CD4-positive, alpha-beta memory T cell (primary cell): ENCODE measurements around the gene GFI1. TPM values are rescaled to one million over a fixed set of nuclear protein-coding genes. Genes with fewer than 3 reads are reported as not detected.
A peak's percentile ranks its signal among the peaks of the same experiment; 100 is the strongest.

Experiments
- CTCF ChIA-PET: fragments of 350-600 bp; sonication (Branson Sonifier 250); formaldehyde crosslinking; loops from one replicate; lab custom pipeline; 2021; ENCODE audit warnings: inconsistent platforms; ENCODE audit not compliant: partially characterized antibody; lab: Charles Lee
- POLR2A ChIA-PET: fragments of 350-600 bp; sonication (Branson Sonifier 250); formaldehyde crosslinking; loops from one replicate; lab custom pipeline; 2021; ENCODE audit not compliant: partially characterized antibody; lab: Charles Lee
- DNase-seq, 5 donors: peaks; one replicate each; pipeline versions ENCODE4 v3.0.0 to v3.0.0-alpha.2; 2020 to 2022; ENCODE audit warnings: mixed read lengths in 1 of 5
- H3K27ac ChIP-seq: one replicate; pipeline ENCODE4 v1.7.0; 2013; ENCODE audit warnings: low read depth, low read length
- H3K27me3 ChIP-seq: 2 replicates; pipeline ENCODE4 v1.7.0; 2013; ENCODE audit warnings: mild to moderate bottlenecking, low read length, moderate library complexity; ENCODE audit not compliant: insufficient read depth
- H3K36me3 ChIP-seq: 2 replicates; pipeline ENCODE4 v1.7.0; 2013; ENCODE audit warnings: mild to moderate bottlenecking, low read length, moderate library complexity; ENCODE audit not compliant: insufficient read depth
- H3K4me1 ChIP-seq: 2 replicates; pipeline ENCODE4 v1.7.0; 2013; ENCODE audit warnings: mild to moderate bottlenecking, low read length, moderate library complexity; ENCODE audit not compliant: insufficient read depth
- H3K4me3 ChIP-seq, 2 donors: one replicate each; pipeline ENCODE4 v1.7.0; 2013; ENCODE audit warnings: low read length in 2 of 2, mild to moderate bottlenecking in 1 of 2
- H3K9me3 ChIP-seq, 2 donors: one replicate each; pipeline ENCODE4 v1.7.0; 2013; ENCODE audit warnings: low read length in 2 of 2, control low read depth in 1 of 2; ENCODE audit not compliant: control insufficient read depth in 1 of 2
- H3K27ac Mint-ChIP-seq, 7 donors: one replicate each; pipeline ENCODE4 v1.8.0; 2020 to 2021; ENCODE audit warnings: mixed read lengths in 7 of 7, mild to moderate bottlenecking in 6 of 7, inconsistent platforms in 3 of 7, moderate library complexity in 3 of 7
- H3K27me3 Mint-ChIP-seq, 2 donors: one replicate each; pipeline ENCODE4 v1.8.0; 2020 to 2021; ENCODE audit warnings: mixed read lengths in 2 of 2
- H3K36me3 Mint-ChIP-seq, 2 donors: one replicate each; pipeline ENCODE4 v1.8.0; 2020 to 2021; ENCODE audit warnings: mixed read lengths in 2 of 2, inconsistent platforms in 1 of 2, mild to moderate bottlenecking in 1 of 2
- H3K4me1 Mint-ChIP-seq, 4 donors: one replicate each; pipeline ENCODE4 v1.8.0; 2020 to 2021; ENCODE audit warnings: mixed read lengths in 4 of 4, mild to moderate bottlenecking in 1 of 4
- H3K4me3 Mint-ChIP-seq, 8 donors: one replicate each; pipeline ENCODE4 v1.8.0; 2020 to 2021; ENCODE audit warnings: mixed read lengths in 8 of 8, mild to moderate bottlenecking in 7 of 8, moderate library complexity in 6 of 8, inconsistent platforms in 3 of 8
- H3K9me3 Mint-ChIP-seq, 8 donors: one replicate each; pipeline ENCODE4 v1.8.0; 2020 to 2021; ENCODE audit warnings: mixed read lengths in 8 of 8, mild to moderate bottlenecking in 5 of 8, inconsistent platforms in 3 of 8, moderate library complexity in 1 of 8
- intact Hi-C: fragments of 100-400 bp; cut with micrococcal nuclease; formaldehyde crosslinking; loops from one replicate; pipeline ENCODE4 v1.15.1; 2023
- polyA plus RNA-seq, 2 donors: library from polyadenylated mRNA; unstranded; fragments of 300-500 nt; fragmentation: Illumina TruSeq; gene quantifications; one replicate each; pipeline ENCODE4 v1.2.3, GENCODE V29; 2021
- total RNA-seq, 2 experiments: library from RNA; stranded (reverse); gene quantifications; one replicate each; pipeline ENCODE4 v1.2.3, GENCODE V29; 2021

The GFI1 gene
- total and polyA plus RNA-seq, 4 experiments from 2014 or later = 7.8 to 33.2 (median 21.4) TPM

DNA sequence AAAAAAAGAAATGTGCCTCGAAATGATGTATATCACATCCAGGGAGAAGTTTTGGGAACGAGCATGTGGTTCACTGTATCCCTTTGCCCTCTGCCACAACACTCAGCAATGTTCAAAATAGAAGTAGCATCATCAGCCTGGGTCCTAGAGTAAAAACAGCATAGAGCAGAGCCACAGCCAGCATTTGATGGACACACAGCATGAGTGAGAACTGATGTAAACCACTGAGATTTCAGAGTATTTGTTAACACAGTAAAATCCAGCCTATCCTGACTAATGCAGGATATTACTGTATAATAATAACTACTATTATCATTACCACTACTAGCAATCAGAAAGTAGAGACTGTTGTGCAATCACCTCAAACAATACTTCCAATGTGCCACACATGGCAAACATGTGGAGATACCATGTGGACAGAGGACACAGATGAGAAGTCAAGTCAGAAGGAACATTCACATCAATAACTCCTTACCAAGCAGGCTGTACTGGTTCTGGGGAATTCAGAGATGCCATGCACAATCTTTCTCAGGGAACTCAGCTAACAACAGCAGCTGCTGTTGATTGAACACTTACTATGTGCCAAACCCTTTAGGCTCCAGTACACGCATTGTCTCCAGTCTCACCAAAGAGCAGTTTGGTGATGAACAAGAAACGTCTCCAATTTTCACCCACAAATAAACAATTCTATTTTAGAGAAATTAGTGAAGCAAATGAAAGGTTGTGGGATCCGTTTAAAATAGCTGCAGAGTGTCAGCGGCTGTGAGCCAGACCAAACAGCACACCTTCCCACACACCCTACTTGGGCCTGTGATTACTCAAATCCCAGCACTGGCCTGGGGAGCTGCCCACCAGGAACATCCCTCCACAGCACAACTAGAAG lies 16.6 kb upstream of the GFI1 start:
- Mint-ChIP-seq H3K27me3 (no peaks in the 10 kb centered on the region), H3K36me3 (no peaks in the 10 kb centered on the region), H3K4me1 (peaks cover 4 to 13% (median 6%) of the 10 kb centered on the region in 4 donors), H3K4me3 (no peak overlapping the region), H3K27ac (peak overlapping the region in 1 of 7 donors; percentile 9), H3K9me3 (no peaks in the 10 kb centered on the region)
- no peak for DNase-seq
- Histone ChIP-seq H3K4me1 (no peaks in the 10 kb centered on the region), H3K27ac (no peak overlapping the region), H3K36me3 (no peaks in the 10 kb centered on the region), H3K27me3 (no peaks in the 10 kb centered on the region), H3K4me3 (no peak overlapping the region), H3K9me3 (no peaks in the 10 kb centered on the region)
- ChIA-PET CTCF (interaction anchor here (0.7 kb wide), 1 partner anchor 34 kb away, joined by 3 read pairs; no protein-coding TSS in a partner anchor), POLR2A (interaction anchor here (1.2 kb wide), 1 partner anchor 18 kb away, joined by 5 read pairs; no protein-coding TSS in a partner anchor)
- intact Hi-C loops = no loop called here

DNA sequence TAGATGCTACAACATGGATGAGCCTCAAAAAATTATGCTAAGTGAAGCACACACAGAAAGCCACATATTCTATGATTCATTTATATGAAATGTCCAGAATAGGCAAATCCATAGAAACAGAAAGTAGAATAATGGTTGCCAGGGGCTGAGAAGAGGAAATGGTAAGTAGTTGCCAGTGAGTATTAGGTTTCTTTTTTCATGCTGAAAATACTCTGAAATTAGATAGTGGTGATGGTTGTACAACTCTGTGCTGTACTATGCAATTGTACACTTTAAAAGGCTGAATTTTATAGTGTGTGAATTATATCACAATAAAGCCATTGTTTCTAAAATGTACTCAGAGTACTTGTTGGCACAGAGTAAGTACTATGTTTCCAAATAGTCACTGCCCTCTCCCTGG lies 15.5 kb upstream of the GFI1 start:
- H3K36me3 ChIP-seq = no peaks in the 10 kb centered on the region
- no peaks in the 10 kb centered on the region for H3K27me3 Mint-ChIP-seq
- DNase-seq = no peak
- ChIA-PET CTCF (interaction anchor here (0.7 kb wide), 1 partner anchor 35 kb away, joined by 3 read pairs; no protein-coding TSS in a partner anchor), POLR2A (no interaction called here)
- peaks cover 5 to 13% (median 7%) of the 10 kb centered on the region in 4 donors for H3K4me1 Mint-ChIP-seq
- H3K9me3 ChIP-seq = no peaks in the 10 kb centered on the region
- no peaks in the 10 kb centered on the region for H3K9me3 Mint-ChIP-seq
- H3K4me1 ChIP-seq = no peaks in the 10 kb centered on the region
- no peaks in the 10 kb centered on the region for H3K36me3 Mint-ChIP-seq
- intact Hi-C loops = no loop called here
- H3K4me3 ChIP-seq = no peak overlapping the region
- H3K27ac ChIP-seq = no peak overlapping the region
- H3K27ac Mint-ChIP-seq = peak overlapping the region in 1 of 7 donors; percentile 60
- H3K4me3 Mint-ChIP-seq = no peak overlapping the region
- no peaks in the 10 kb centered on the region for H3K27me3 ChIP-seq

DNA sequence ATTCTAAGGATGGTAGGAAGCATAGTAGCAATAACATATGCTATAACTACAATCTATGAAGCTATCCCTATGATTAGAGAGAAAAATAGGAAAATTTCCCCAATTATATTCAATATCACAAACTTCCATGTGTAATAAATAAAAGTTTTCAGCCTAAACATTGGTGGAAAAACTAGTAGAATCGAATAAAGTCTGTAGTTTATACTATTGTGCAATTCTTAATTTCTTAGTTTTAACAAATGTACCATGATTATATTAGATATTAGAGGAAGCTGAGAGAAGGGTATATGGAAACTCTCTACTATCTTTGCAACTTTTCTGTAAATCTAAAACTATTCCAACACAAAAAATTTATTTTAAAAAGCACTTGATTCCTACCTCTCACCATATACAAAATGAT lies 13.8 kb upstream of the GFI1 start:
- no peaks in the 10 kb centered on the region for H3K36me3 ChIP-seq
- Mint-ChIP-seq H3K27me3 (no peaks in the 10 kb centered on the region), H3K9me3 (no peaks in the 10 kb centered on the region), H3K27ac (no peak overlapping the region), H3K4me3 (no peak overlapping the region), H3K36me3 (no peaks in the 10 kb centered on the region), H3K4me1 (peaks cover 8 to 16% (median 11%) of the 10 kb centered on the region in 4 donors)
- H3K9me3 ChIP-seq = no peaks in the 10 kb centered on the region
- peaks cover 9% of the 10 kb centered on the region for H3K4me1 ChIP-seq
- H3K27me3 ChIP-seq = no peaks in the 10 kb centered on the region
- ChIA-PET CTCF (interaction anchor here (1.2 kb wide), 1 partner anchor 15 kb away, joined by 5 read pairs; no protein-coding TSS in a partner anchor), POLR2A (no interaction called here)
- DNase-seq = no peak
- intact Hi-C loops = no loop called here
- no peak overlapping the region for H3K4me3 ChIP-seq
- H3K27ac ChIP-seq = no peak overlapping the region

DNA sequence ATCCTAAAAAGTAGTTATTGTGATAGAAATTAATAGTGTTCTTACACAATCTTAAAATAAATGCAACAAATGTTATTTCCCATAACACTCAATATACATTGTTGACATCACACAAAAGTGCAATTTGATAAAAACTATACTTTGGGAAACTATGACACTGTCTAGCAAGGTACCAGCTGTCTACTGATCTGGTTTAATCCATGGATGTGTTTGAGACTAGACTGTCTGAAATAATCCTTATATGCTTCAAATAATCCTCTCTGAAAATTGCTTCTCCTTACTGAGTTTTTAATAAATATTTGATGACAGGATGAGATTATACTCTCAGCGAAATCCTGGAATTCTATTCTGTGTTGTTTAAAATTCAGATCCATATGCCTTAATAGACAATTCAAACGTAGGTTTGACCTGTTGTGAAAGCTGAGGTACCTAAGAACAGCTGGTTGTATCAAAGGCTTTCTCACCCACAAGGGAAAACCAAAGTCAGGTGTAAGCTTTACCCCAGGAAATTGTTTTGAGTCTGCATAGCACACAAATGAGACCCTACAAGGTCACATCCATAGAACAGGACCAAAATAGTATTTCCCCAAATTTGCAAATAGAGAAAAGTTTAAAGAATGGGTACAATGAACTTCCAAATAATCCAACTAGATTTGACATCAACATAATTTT lies 8.8 kb upstream of the GFI1 start:
- peaks cover 12 to 47% (median 19%) of the 10 kb centered on the region in 4 donors for H3K4me1 Mint-ChIP-seq
- DNase-seq = peak in 1 of 5 donors; percentile 30
- H3K27ac Mint-ChIP-seq = peak overlapping the region in 4 of 7 donors; percentile 22 to 68 (median 46)
- no peaks in the 10 kb centered on the region for H3K9me3 Mint-ChIP-seq
- intact Hi-C loops = loop anchor here (1.0 kb wide), 1 partner anchor 9 kb away; the partner anchor contains the start of gene GFI1
- H3K4me3 ChIP-seq = no peak overlapping the region
- H3K27me3 Mint-ChIP-seq = no peaks in the 10 kb centered on the region
- no peaks in the 10 kb centered on the region for H3K9me3 ChIP-seq
- no peaks in the 10 kb centered on the region for H3K36me3 Mint-ChIP-seq
- peaks cover 26% of the 10 kb centered on the region for H3K4me1 ChIP-seq
- ChIA-PET POLR2A (interaction anchor here (1.0 to 1.2 kb wide), 2 partner anchors 9 to 13 kb away, joined by 5 to 18 read pairs; partner anchors contain the start of gene GFI1), CTCF (interaction anchor here (1.1 kb wide), 1 partner anchor 10 kb away, joined by 6 read pairs; no protein-coding TSS in a partner anchor)
- no peaks in the 10 kb centered on the region for H3K27me3 ChIP-seq
- no peak overlapping the region for H3K27ac ChIP-seq
- no peaks in the 10 kb centered on the region for H3K36me3 ChIP-seq
- peak overlapping the region in 6 of 8 donors; percentile 5 to 57 (median 28) for H3K4me3 Mint-ChIP-seq

DNA sequence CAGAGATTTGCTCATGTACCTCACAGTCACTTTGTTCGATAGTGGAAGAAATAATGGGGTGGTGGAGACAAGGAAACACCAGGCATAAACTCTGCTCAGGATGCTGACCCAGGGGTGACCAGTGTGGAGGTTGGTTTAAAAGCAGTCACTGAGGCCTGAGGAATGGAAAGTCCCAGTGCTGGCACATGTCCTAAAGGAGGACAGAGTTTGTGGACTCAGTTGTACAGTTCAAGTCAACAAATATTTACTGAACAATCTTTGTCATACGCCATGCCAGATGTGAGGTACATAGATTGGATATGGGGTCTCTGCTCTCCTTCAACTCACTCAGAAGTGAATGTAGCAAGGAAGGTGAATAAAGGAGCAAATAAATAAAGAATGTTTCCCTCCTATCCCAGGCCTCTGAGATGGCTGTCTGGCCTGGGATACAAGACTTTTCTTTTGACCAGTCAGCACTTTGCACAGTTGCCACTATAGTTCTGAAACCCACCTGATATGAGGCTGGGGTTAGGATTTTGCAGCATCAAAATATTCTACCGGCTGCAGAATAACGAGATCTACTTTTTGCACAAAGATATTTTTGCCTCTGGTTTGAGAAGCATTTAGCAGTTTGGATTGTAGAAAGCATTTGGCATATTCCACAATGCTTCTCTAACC lies 7.9 kb upstream of the GFI1 start:
- no peak overlapping the region for H3K27ac ChIP-seq
- CTCF ChIA-PET = no interaction called here
- no peaks in the 10 kb centered on the region for H3K36me3 Mint-ChIP-seq
- H3K4me3 ChIP-seq = no peak overlapping the region
- no peak for DNase-seq
- no peaks in the 10 kb centered on the region for H3K36me3 ChIP-seq
- H3K4me1 Mint-ChIP-seq = peaks cover 12 to 49% (median 19%) of the 10 kb centered on the region in 4 donors
- H3K9me3 Mint-ChIP-seq = no peaks in the 10 kb centered on the region
- H3K27ac Mint-ChIP-seq = peak overlapping the region in 2 of 7 donors; percentile 23 to 58
- peak overlapping the region in 1 of 8 donors; percentile 30 for H3K4me3 Mint-ChIP-seq
- no peaks in the 10 kb centered on the region for H3K9me3 ChIP-seq
- no peaks in the 10 kb centered on the region for H3K27me3 ChIP-seq
- POLR2A ChIA-PET = interaction anchor here (1.0 to 1.6 kb wide), 4 partner anchors 9 to 43 kb away, joined by 3 to 18 read pairs (median 8); partner anchors contain the start of gene GFI1
- intact Hi-C loops = loop anchor here (1.0 kb wide), 1 partner anchor 8 kb away; the partner anchor contains the start of gene GFI1
- peaks cover 29% of the 10 kb centered on the region for H3K4me1 ChIP-seq
- H3K27me3 Mint-ChIP-seq = no peaks in the 10 kb centered on the region

DNA sequence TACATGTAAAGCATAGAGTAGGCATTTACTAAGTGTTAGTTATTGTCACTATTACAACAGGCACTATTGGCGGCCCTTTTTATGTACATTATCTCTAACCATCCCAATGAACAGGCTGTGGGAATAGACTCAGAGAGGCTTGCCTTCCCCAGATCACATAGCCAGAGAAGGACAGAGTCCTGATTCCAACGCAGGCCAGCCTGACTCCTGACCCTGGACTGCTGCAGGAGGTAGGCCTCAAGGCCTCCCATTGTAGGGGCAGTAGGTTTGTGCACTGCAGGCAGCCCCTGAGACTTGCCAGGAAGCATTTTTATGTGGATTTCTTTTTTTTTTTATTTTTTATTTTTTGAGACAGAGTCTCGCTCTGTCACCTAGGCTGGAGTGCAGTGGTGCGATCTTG lies 6.4 kb upstream of the GFI1 start:
- Mint-ChIP-seq H3K27me3 (no peaks in the 10 kb centered on the region), H3K36me3 (no peaks in the 10 kb centered on the region), H3K4me1 (peaks cover 19 to 58% (median 28%) of the 10 kb centered on the region in 4 donors), H3K9me3 (no peaks in the 10 kb centered on the region), H3K27ac (no peak overlapping the region), H3K4me3 (no peak overlapping the region)
- Histone ChIP-seq H3K27me3 (no peaks in the 10 kb centered on the region), H3K9me3 (no peaks in the 10 kb centered on the region), H3K4me1 (peaks cover 35% of the 10 kb centered on the region), H3K4me3 (no peak overlapping the region), H3K27ac (no peak overlapping the region), H3K36me3 (no peaks in the 10 kb centered on the region)
- POLR2A ChIA-PET = interaction anchor here (0.6 to 1.6 kb wide), 3 partner anchors 8 to 420 kb away, joined by 3 to 10 read pairs (median 5); no protein-coding TSS in a partner anchor
- DNase-seq = no peak
- intact Hi-C loops = no loop called here
- CTCF ChIA-PET = no interaction called here
